HEK293 (cell line): Measurements from ENCODE around the gene DDX17.

Source experiments
- CTCF ChIP-seq: fragments of 450-650 bp; formaldehyde crosslinking; IDR thresholded peaks from 2 replicates; pipeline ENCODE4 v1.5.1; 2016; ENCODE audit warnings: missing biosample characterization, missing genetic modification characterization
- EGR2 ChIP-seq: fragments of 450-650 bp; formaldehyde crosslinking; IDR thresholded peaks from 2 replicates; pipeline ENCODE4 v1.5.1; 2016; ENCODE audit warnings: low read depth, missing biosample characterization, missing genetic modification characterization
- FEZF1 ChIP-seq: fragments of 450-650 bp; formaldehyde crosslinking; IDR thresholded peaks from 2 replicates; pipeline ENCODE4 v1.5.1; 2016; ENCODE audit warnings: missing biosample characterization, missing genetic modification characterization
- KLF1 ChIP-seq: fragments of 450-650 bp; formaldehyde crosslinking; IDR thresholded peaks from 2 replicates; pipeline ENCODE4 v1.5.1; 2016; ENCODE audit warnings: missing biosample characterization, missing genetic modification characterization
- KLF16 ChIP-seq: fragments of 450-650 bp; formaldehyde crosslinking; IDR thresholded peaks from 2 replicates; pipeline ENCODE4 v1.5.1; 2017; ENCODE audit warnings: missing biosample characterization, missing genetic modification characterization
- KLF17 ChIP-seq: fragments of 450-650 bp; formaldehyde crosslinking; IDR thresholded peaks from 2 replicates; pipeline ENCODE4 v1.5.1; 2016; ENCODE audit warnings: missing biosample characterization, missing genetic modification characterization
- KLF7 ChIP-seq: fragments of 450-650 bp; formaldehyde crosslinking; IDR thresholded peaks from 2 replicates; pipeline ENCODE4 v1.5.1; 2016; ENCODE audit warnings: missing biosample characterization, missing genetic modification characterization, borderline replicate concordance
- MZF1 ChIP-seq: fragments of 450-650 bp; formaldehyde crosslinking; IDR thresholded peaks from 2 replicates; pipeline ENCODE4 v1.5.1; 2017; ENCODE audit warnings: missing biosample characterization, missing genetic modification characterization, borderline replicate concordance
- RBAK ChIP-seq: fragments of 450-650 bp; formaldehyde crosslinking; IDR thresholded peaks from 2 replicates; pipeline ENCODE4 v1.5.1; 2016; ENCODE audit warnings: missing biosample characterization, missing genetic modification characterization
- TRIM28 ChIP-seq: IDR thresholded peaks from 2 replicates; pipeline ENCODE4 v1.6.1; 2011; ENCODE audit warnings: low read length, control low read depth, borderline replicate concordance
- ZBTB1 ChIP-seq: fragments of 450-650 bp; formaldehyde crosslinking; IDR thresholded peaks from 2 replicates; pipeline ENCODE4 v1.5.1; 2016; ENCODE audit warnings: missing biosample characterization, missing genetic modification characterization
- ZBTB7A ChIP-seq: fragments of 450-650 bp; formaldehyde crosslinking; IDR thresholded peaks from 2 replicates; pipeline ENCODE4 v1.5.1; 2016; ENCODE audit warnings: low read depth, missing biosample characterization, missing genetic modification characterization
- ZBTB8A ChIP-seq: fragments of 450-650 bp; formaldehyde crosslinking; IDR thresholded peaks from 2 replicates; pipeline ENCODE4 v1.5.1; 2016; ENCODE audit warnings: missing biosample characterization, missing genetic modification characterization
- ZFHX2 ChIP-seq: fragments of 450-650 bp; formaldehyde crosslinking; conservative IDR thresholded peaks from 2 replicates; pipeline ENCODE4 v1.5.1; 2016; ENCODE audit warnings: missing biosample characterization, missing genetic modification characterization
- ZFP69B ChIP-seq: fragments of 450-650 bp; formaldehyde crosslinking; IDR thresholded peaks from 2 replicates; pipeline ENCODE4 v1.5.1; 2016; ENCODE audit warnings: missing biosample characterization, missing genetic modification characterization
- ZNF169 ChIP-seq: fragments of 450-650 bp; formaldehyde crosslinking; IDR thresholded peaks from 2 replicates; pipeline ENCODE4 v1.5.1; 2016; ENCODE audit warnings: missing biosample characterization, missing genetic modification characterization
- ZNF341 ChIP-seq: fragments of 450-650 bp; formaldehyde crosslinking; IDR thresholded peaks from 2 replicates; pipeline ENCODE4; 2016; ENCODE audit warnings: low read depth, missing biosample characterization, missing genetic modification characterization
- ZNF394 ChIP-seq: fragments of 450-650 bp; formaldehyde crosslinking; IDR thresholded peaks from 2 replicates; pipeline ENCODE4 v1.5.1; 2016; ENCODE audit warnings: missing biosample characterization, missing genetic modification characterization, mild to moderate bottlenecking, moderate library complexity, borderline replicate concordance
- ZNF514 ChIP-seq: fragments of 450-650 bp; formaldehyde crosslinking; IDR thresholded peaks from 2 replicates; pipeline ENCODE4 v1.5.1; 2016; ENCODE audit warnings: missing biosample characterization, missing genetic modification characterization
- ZNF549 ChIP-seq: fragments of 450-650 bp; IDR thresholded peaks from 2 replicates; pipeline ENCODE4 v1.5.1; 2018; ENCODE audit warnings: missing biosample characterization, missing genetic modification characterization, mild to moderate bottlenecking, inconsistent platforms, moderate library complexity
- ZNF623 ChIP-seq: fragments of 450-650 bp; formaldehyde crosslinking; IDR thresholded peaks from 2 replicates; pipeline ENCODE4 v1.5.1; 2016; ENCODE audit warnings: missing biosample characterization, missing genetic modification characterization
- ZNF677 ChIP-seq: fragments of 450-650 bp; IDR thresholded peaks from 2 replicates; pipeline ENCODE4 v1.5.0; 2018; ENCODE audit warnings: missing biosample characterization, mild to moderate bottlenecking, missing genetic modification characterization, moderate library complexity
- ZNF701 ChIP-seq: fragments of 450-650 bp; formaldehyde crosslinking; IDR thresholded peaks from 2 replicates; pipeline ENCODE4 v1.5.1; 2016; ENCODE audit warnings: missing biosample characterization, missing genetic modification characterization
- ZNF792 ChIP-seq: fragments of 450-650 bp; formaldehyde crosslinking; IDR thresholded peaks from 2 replicates; pipeline ENCODE4 v1.5.1; 2016; ENCODE audit warnings: missing biosample characterization, missing genetic modification characterization
- ZSCAN30 ChIP-seq: fragments of 450-650 bp; IDR thresholded peaks from 2 replicates; pipeline ENCODE4 v1.5.1; 2018; ENCODE audit warnings: missing biosample characterization, mild to moderate bottlenecking, missing genetic modification characterization, moderate library complexity
- TF ChIP-seq, protein P1 (sequence below): fragments of 450-650 bp; formaldehyde crosslinking; IDR thresholded peaks from 2 replicates; pipeline ENCODE4 v1.5.1; 2016; ENCODE audit warnings: missing biosample characterization, missing genetic modification characterization
- TF ChIP-seq, protein P2 (sequence below): fragments of 450-650 bp; formaldehyde crosslinking; conservative IDR thresholded peaks from 2 replicates; pipeline ENCODE4 v1.5.1; 2016; ENCODE audit warnings: low read depth, missing biosample characterization, missing genetic modification characterization
- TF ChIP-seq, protein P3 (sequence below): fragments of 450-650 bp; formaldehyde crosslinking; IDR thresholded peaks from 2 replicates; pipeline ENCODE4 v1.5.1; 2016; ENCODE audit warnings: missing biosample characterization, missing genetic modification characterization
- TF ChIP-seq, protein P4 (sequence below): fragments of 450-650 bp; IDR thresholded peaks from 2 replicates; pipeline ENCODE4 v1.5.1; 2018; ENCODE audit warnings: missing biosample characterization, missing genetic modification characterization

The DDX17 gene

GRCh38 chr22:38460426-38460840 lies 45.7 kb downstream of the DDX17 start (continued):
- TF ChIP-seq, protein P1, sequence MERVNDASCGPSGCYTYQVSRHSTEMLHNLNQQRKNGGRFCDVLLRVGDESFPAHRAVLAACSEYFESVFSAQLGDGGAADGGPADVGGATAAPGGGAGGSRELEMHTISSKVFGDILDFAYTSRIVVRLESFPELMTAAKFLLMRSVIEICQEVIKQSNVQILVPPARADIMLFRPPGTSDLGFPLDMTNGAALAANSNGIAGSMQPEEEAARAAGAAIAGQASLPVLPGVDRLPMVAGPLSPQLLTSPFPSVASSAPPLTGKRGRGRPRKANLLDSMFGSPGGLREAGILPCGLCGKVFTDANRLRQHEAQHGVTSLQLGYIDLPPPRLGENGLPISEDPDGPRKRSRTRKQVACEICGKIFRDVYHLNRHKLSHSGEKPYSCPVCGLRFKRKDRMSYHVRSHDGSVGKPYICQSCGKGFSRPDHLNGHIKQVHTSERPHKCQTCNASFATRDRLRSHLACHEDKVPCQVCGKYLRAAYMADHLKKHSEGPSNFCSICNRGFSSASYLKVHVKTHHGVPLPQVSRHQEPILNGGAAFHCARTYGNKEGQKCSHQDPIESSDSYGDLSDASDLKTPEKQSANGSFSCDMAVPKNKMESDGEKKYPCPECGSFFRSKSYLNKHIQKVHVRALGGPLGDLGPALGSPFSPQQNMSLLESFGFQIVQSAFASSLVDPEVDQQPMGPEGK (tag by site-specific recombination): peak; percentile 86
- TF ChIP-seq TRIM28 (no peak), KLF1 (tag by site-specific recombination) (no peak), EGR2 (tag by site-specific recombination) (no peak), ZNF677 (tag by site-specific recombination) (no peak), ZNF792 (tag by site-specific recombination) (no peak), ZNF341 (tag by site-specific recombination) (no peak), ZFHX2 (tag by site-specific recombination) (peak; percentile 41), ZSCAN30 (tag by site-specific recombination) (no peak), ZBTB1 (tag by site-specific recombination) (no peak), KLF7 (tag by site-specific recombination) (no peak), ZNF549 (no peak), ZNF514 (no peak), RBAK (tag by site-specific recombination) (no peak), FEZF1 (tag by site-specific recombination) (peak; percentile 12; the same call in 1 of the 2 replicates), ZNF623 (tag by site-specific recombination) (no peak), ZNF394 (tag by site-specific recombination) (no peak), CTCF (tag by site-specific recombination) (no peak), ZNF169 (tag by site-specific recombination) (0 out of 2 replicates have a peak, but pooled peaks have one; percentile 18), KLF16 (tag by site-specific recombination) (no peak), KLF17 (tag by site-specific recombination) (no peak), ZNF701 (tag by site-specific recombination) (no peak), MZF1 (tag by site-specific recombination) (no peak), ZFP69B (tag by site-specific recombination) (0 out of 2 replicates have a peak, but pooled peaks have one; percentile 13), ZBTB7A (tag by site-specific recombination) (peak; percentile 25; the same call in 1 of the 2 replicates), ZBTB8A (tag by site-specific recombination) (no peak)
- TF ChIP-seq, protein P2, sequence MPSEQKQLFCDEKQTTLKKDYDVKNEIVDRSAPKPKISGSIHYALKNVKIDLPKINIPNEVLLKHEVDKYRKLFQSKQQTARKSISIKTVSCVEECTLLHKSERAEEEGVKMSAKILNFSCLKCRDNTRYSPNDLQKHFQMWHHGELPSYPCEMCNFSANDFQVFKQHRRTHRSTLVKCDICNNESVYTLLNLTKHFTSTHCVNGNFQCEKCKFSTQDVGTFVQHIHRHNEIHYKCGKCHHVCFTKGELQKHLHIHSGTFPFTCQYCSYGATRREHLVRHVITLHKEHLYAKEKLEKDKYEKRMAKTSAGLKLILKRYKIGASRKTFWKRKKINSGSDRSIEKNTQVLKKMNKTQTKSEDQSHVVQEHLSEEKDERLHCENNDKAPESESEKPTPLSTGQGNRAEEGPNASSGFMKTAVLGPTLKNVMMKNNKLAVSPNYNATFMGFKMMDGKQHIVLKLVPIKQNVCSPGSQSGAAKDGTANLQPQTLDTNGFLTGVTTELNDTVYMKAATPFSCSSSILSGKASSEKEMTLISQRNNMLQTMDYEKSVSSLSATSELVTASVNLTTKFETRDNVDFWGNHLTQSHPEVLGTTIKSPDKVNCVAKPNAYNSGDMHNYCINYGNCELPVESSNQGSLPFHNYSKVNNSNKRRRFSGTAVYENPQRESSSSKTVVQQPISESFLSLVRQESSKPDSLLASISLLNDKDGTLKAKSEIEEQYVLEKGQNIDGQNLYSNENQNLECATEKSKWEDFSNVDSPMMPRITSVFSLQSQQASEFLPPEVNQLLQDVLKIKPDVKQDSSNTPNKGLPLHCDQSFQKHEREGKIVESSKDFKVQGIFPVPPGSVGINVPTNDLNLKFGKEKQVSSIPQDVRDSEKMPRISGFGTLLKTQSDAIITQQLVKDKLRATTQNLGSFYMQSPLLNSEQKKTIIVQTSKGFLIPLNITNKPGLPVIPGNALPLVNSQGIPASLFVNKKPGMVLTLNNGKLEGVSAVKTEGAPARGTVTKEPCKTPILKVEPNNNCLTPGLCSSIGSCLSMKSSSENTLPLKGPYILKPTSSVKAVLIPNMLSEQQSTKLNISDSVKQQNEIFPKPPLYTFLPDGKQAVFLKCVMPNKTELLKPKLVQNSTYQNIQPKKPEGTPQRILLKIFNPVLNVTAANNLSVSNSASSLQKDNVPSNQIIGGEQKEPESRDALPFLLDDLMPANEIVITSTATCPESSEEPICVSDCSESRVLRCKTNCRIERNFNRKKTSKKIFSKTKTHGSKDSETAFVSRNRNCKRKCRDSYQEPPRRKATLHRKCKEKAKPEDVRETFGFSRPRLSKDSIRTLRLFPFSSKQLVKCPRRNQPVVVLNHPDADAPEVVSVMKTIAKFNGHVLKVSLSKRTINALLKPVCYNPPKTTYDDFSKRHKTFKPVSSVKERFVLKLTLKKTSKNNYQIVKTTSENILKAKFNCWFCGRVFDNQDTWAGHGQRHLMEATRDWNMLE: no peak
- TF ChIP-seq, protein P3, sequence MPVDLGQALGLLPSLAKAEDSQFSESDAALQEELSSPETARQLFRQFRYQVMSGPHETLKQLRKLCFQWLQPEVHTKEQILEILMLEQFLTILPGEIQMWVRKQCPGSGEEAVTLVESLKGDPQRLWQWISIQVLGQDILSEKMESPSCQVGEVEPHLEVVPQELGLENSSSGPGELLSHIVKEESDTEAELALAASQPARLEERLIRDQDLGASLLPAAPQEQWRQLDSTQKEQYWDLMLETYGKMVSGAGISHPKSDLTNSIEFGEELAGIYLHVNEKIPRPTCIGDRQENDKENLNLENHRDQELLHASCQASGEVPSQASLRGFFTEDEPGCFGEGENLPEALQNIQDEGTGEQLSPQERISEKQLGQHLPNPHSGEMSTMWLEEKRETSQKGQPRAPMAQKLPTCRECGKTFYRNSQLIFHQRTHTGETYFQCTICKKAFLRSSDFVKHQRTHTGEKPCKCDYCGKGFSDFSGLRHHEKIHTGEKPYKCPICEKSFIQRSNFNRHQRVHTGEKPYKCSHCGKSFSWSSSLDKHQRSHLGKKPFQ: no peak
- TF ChIP-seq, protein P4, sequence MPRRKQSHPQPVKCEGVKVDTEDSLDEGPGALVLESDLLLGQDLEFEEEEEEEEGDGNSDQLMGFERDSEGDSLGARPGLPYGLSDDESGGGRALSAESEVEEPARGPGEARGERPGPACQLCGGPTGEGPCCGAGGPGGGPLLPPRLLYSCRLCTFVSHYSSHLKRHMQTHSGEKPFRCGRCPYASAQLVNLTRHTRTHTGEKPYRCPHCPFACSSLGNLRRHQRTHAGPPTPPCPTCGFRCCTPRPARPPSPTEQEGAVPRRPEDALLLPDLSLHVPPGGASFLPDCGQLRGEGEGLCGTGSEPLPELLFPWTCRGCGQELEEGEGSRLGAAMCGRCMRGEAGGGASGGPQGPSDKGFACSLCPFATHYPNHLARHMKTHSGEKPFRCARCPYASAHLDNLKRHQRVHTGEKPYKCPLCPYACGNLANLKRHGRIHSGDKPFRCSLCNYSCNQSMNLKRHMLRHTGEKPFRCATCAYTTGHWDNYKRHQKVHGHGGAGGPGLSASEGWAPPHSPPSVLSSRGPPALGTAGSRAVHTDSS (tag by site-specific recombination): no peak
